Urothelium cell line (cell line): Measurements from ENCODE around the gene PKN2.
"Not testable (repeated sequence)": the region's sequence is repeated elsewhere in the genome, so short reads cannot be mapped to it uniquely, and the experiment has no call there.

Source experiments
- DNase-seq: peaks from one replicate; pipeline ENCODE4 v3.0.0; 2011; ENCODE audit warnings: low spot score, mixed read lengths
- FAIRE-seq: peaks from 2 replicates; lab custom pipeline; 2011; peaks lifted over from hg19 to GRCh38; lab: Jason Lieb, UNC

Gene PKN2

GRCh38 chr1:88783145-88783544 lies 99.1 kb downstream of the PKN2 start:
- FAIRE-seq = no peak
- DNase-seq = no peak

GRCh38 chr1:88784551-88784950 lies 100.5 kb downstream of the PKN2 start:
- DNase-seq (no peak), FAIRE-seq (no peak)

- DNase-seq = no peak
- no peak for FAIRE-seq
Observed at GRCh38 chr1:88787023-88787903, 103.2 kb downstream of the PKN2 start.

- DNase-seq (no peak), FAIRE-seq (no peak)
Observed at GRCh38 chr1:88791192-88791591, 107.1 kb downstream of the PKN2 start.

GRCh38 chr1:88799491-88799890 lies 115.4 kb downstream of the PKN2 start:
- no peak for FAIRE-seq

GRCh38 chr1:88800382-88801051 lies 116.4 kb downstream of the PKN2 start:
- no peak for FAIRE-seq
- peak; percentile 40 for DNase-seq

More at GRCh38 chr1:88799491-88799890, 115.4 kb downstream of the PKN2 start:
- DNase-seq = no peak

- DNase-seq (no peak), FAIRE-seq (peak; percentile 74)
Observed at GRCh38 chr1:88801575-88802208, 117.6 kb downstream of the PKN2 start.

- no peak for FAIRE-seq
Observed at GRCh38 chr1:88802404-88802803, 118.3 kb downstream of the PKN2 start.

GRCh38 chr1:88802950-88803349 lies 118.9 kb downstream of the PKN2 start:
- FAIRE-seq = no peak
- no peak for DNase-seq

More at GRCh38 chr1:88802404-88802803, 118.3 kb downstream of the PKN2 start:
- DNase-seq = no peak

- no peak for DNase-seq
- FAIRE-seq = no peak
Observed at GRCh38 chr1:88803444-88803843, 119.4 kb downstream of the PKN2 start.

GRCh38 chr1:88812366-88812765 lies 128.3 kb downstream of the PKN2 start:
- no peak for DNase-seq
- FAIRE-seq = no peak

GRCh38 chr1:88813471-88813870 lies 129.4 kb downstream of the PKN2 start:
- DNase-seq (no peak), FAIRE-seq (no peak)

- not testable (repeated sequence) for DNase-seq, FAIRE-seq
Observed at GRCh38 chr1:88819642-88820041, 135.6 kb downstream of the PKN2 start.

- no peak for FAIRE-seq
Observed at GRCh38 chr1:88825721-88826120, 141.6 kb downstream of the PKN2 start.

GRCh38 chr1:88847643-88848042 lies 163.6 kb downstream of the PKN2 start:
- no peak for FAIRE-seq
- DNase-seq = no peak

More at GRCh38 chr1:88825721-88826120, 141.6 kb downstream of the PKN2 start:
- no peak for DNase-seq

- FAIRE-seq (no peak), DNase-seq (no peak)
Observed at GRCh38 chr1:88851303-88852063, 167.4 kb downstream of the PKN2 start.

- no peak for FAIRE-seq
- DNase-seq = no peak
Observed at GRCh38 chr1:88867743-88868521, 183.9 kb downstream of the PKN2 start.

- not testable (repeated sequence) for DNase-seq, FAIRE-seq
Observed at GRCh38 chr1:88869644-88870043, 185.6 kb downstream of the PKN2 start.

- FAIRE-seq (no peak), DNase-seq (no peak)
Observed at GRCh38 chr1:88873737-88874349, 189.8 kb downstream of the PKN2 start.
